GM12878 (cell line): ENCODE measurements around the gene CDC14A. TPM values are rescaled to one million over a fixed set of nuclear protein-coding genes. Genes with fewer than 3 reads are reported as not detected.

Experiments used
- ATF2 ChIP-seq: IDR thresholded peaks from 2 replicates; pipeline ENCODE4 v1.6.1; 2012; ENCODE audit warnings: low read length, inconsistent platforms
- BACH1 ChIP-seq: fragments of 450-650 bp; IDR thresholded peaks from 2 replicates; pipeline ENCODE4 v1.6.1; 2017; ENCODE audit warnings: mild to moderate bottlenecking, borderline replicate concordance
- BMI1 ChIP-seq: fragments of 450-650 bp; IDR thresholded peaks from 2 replicates; pipeline ENCODE4 v1.6.1; 2016; ENCODE audit warnings: mild to moderate bottlenecking, moderate library complexity, borderline replicate concordance
- CREB1 ChIP-seq: IDR thresholded peaks from 2 replicates; pipeline ENCODE4 v1.6.1; 2012; ENCODE audit warnings: low read depth, mild to moderate bottlenecking, inconsistent platforms
- CTCF ChIP-seq, 3 experiments: IDR thresholded peaks in 2 of 3; conservative IDR thresholded peaks in 1 of 3; 2 replicates each; pipeline ENCODE4 v1.5.1; 2011; ENCODE audit warnings: low read depth in 3 of 3, low read length in 3 of 3, mild to moderate bottlenecking in 3 of 3, control low read depth in 2 of 3, moderate library complexity in 2 of 3, inconsistent platforms in 1 of 3, mixed read lengths in 1 of 3; ENCODE audit not compliant: control insufficient read depth in 2 of 3, insufficient read depth in 1 of 3; ENCODE audit errors: extremely low read depth in 1 of 3
- DPF2 ChIP-seq: fragments of 450-650 bp; IDR thresholded peaks from 2 replicates; pipeline ENCODE4 v1.6.1; 2017; ENCODE audit warnings: mild to moderate bottlenecking
- EGR1 ChIP-seq, 2 experiments: IDR thresholded peaks; 1 replicate in 1 of 2; 2 replicates in 1 of 2; pipeline ENCODE4 v1.6.1; 2011 to 2012; ENCODE audit warnings: low read depth in 2 of 2, low read length in 2 of 2, borderline replicate concordance in 1 of 2, mild to moderate bottlenecking in 1 of 2, moderate library complexity in 1 of 2
- ELK1 ChIP-seq: IDR thresholded peaks from 2 replicates; pipeline ENCODE4 v1.6.1; 2012; ENCODE audit warnings: low read depth, low read length, improper control_type of control experiment
- MAX ChIP-seq: IDR thresholded peaks from 2 replicates; pipeline ENCODE4 v1.6.1; 2012; ENCODE audit warnings: low read depth, low read length, improper control_type of control experiment
- MXI1 ChIP-seq: fragments of 150-350 bp; IDR thresholded peaks from 2 replicates; pipeline ENCODE4 v1.6.1; 2011; ENCODE audit warnings: low read depth, mild to moderate bottlenecking, inconsistent platforms, low read length, improper control_type of control experiment
- NFYB ChIP-seq: IDR thresholded peaks from 2 replicates; pipeline ENCODE4 v1.6.1; 2011; ENCODE audit warnings: low read depth, mild to moderate bottlenecking, low read length, improper control_type of control experiment, moderate library complexity; ENCODE audit not compliant: insufficient read depth
- NKRF ChIP-seq: fragments of 450-650 bp; conservative IDR thresholded peaks from 2 replicates; pipeline ENCODE4 v1.6.1; 2017; ENCODE audit warnings: mild to moderate bottlenecking, moderate library complexity
- NR2C1 ChIP-seq: fragments of 450-650 bp; IDR thresholded peaks from 2 replicates; pipeline ENCODE4 v1.6.1; 2017; ENCODE audit warnings: antibody characterized with exemption, mild to moderate bottlenecking, moderate library complexity
- RBBP5 ChIP-seq: fragments of 200-600 bp; sonication (generic); conservative IDR thresholded peaks from 2 replicates; pipeline ENCODE4 v1.6.1; 2016
- RELA ChIP-seq: fragments of 450-650 bp; IDR thresholded peaks from 2 replicates; pipeline ENCODE4 v1.8.0; 2014; ENCODE audit warnings: borderline replicate concordance; ENCODE audit not compliant: partially characterized antibody
- RELB ChIP-seq: fragments of 450-650 bp; IDR thresholded peaks from 2 replicates; pipeline ENCODE4 v1.6.1; 2017; ENCODE audit warnings: low read depth, mild to moderate bottlenecking, moderate library complexity
- SMARCA5 ChIP-seq: fragments of 450-650 bp; IDR thresholded peaks from 2 replicates; pipeline ENCODE4 v1.6.1; 2017; ENCODE audit warnings: mild to moderate bottlenecking
- SP1 ChIP-seq: IDR thresholded peaks from one replicate; pipeline ENCODE4 v1.6.1; 2011; ENCODE audit warnings: low read depth, low read length
- SUZ12 ChIP-seq: fragments of 200-600 bp; sonication (generic); IDR thresholded peaks from one replicate; pipeline ENCODE4 v1.6.1; 2018; ENCODE audit warnings: antibody characterized with exemption, mild to moderate bottlenecking; ENCODE audit not compliant: unreplicated experiment
- YY1 ChIP-seq: IDR thresholded peaks from 2 replicates; pipeline ENCODE4 v1.6.1; 2011; ENCODE audit warnings: low read depth, mild to moderate bottlenecking, low read length
- ZZZ3 ChIP-seq: IDR thresholded peaks from 2 replicates; pipeline ENCODE4 v1.6.1; 2011; ENCODE audit warnings: low read depth; ENCODE audit not compliant: control insufficient read depth, insufficient read length
- polyA plus RNA-seq, 11 experiments: library from polyadenylated mRNA; depleted of rRNA in 4 of 11; unstranded in 6 of 11; stranded (reverse) in 5 of 11; fragments of >200 nt; fragmentation: Nextera tagmentation in 4 of 11; fragmentation: Illumina TruSeq in 1 of 11; extraction: Ambion mirVana in 4 of 11; extraction: Trizol in 1 of 11; gene quantifications; 1 replicate in 1 of 11; 2 replicates in 10 of 11; pipeline versions ENCODE4 v1.2.1 to v1.2.3, GENCODE V29; 2011 to 2016; ENCODE audit warnings: inconsistent platforms in 2 of 11, missing spikeins in 2 of 11, low read depth in 1 of 11
- total RNA-seq, 4 experiments: library from RNA; depleted of rRNA in 3 of 4; stranded (reverse); fragments of >200 nt in 3 of 4; fragmentation: Illumina TruSeq in 1 of 4; extraction: Trizol in 1 of 4; gene quantifications; 2 replicates each; pipeline versions ENCODE4 v1.2.1 to v1.2.3, GENCODE V29; 2013 to 2021

CDC14A gene
- total and polyA plus RNA-seq, 10 of the 15 experiments (the other 5 are each of a cell fraction or from before 2014, with no cell fraction given) = 1.5 to 7.1 (median 5.5) TPM

- TF ChIP-seq BACH1 (peak; percentile 44; the same call in 1 of the 2 replicates), NR2C1 (no peak), CREB1 (0 out of 2 replicates have a peak, but pooled peaks have one; percentile 6), MXI1 (peak; percentile 95), RBBP5 (no peak), CTCF (IDR thresholded peaks at IDR 0.05 in 2 of 3, conservative IDR thresholded peaks at IDR 0.05 in 1 of 3; ENCODE audit: control insufficient read depth in 2 of 3, extremely low read depth in 1 of 3, insufficient read depth in 1 of 3, low read depth in 3 of 3, low read length in 3 of 3) (no peak), NFYB (0 out of 2 replicates have a peak, but pooled peaks have one; percentile 22), ATF2 (no peak), SP1 (peak; percentile 17), YY1 (peak; percentile 86), BMI1 (peak; percentile 91), ELK1 (no peak), EGR1 (IDR thresholded peaks at IDR 0.05; ENCODE audit: borderline replicate concordance in 1 of 2, low read depth in 2 of 2, low read length in 2 of 2) (peak in 1 of 2 experiments; percentile 71; a peak in 1 of 3 replicates), SMARCA5 (peak; percentile 39; the same call in 1 of the 2 replicates), RELB (no peak), ZZZ3 (no peak), MAX (peak; percentile 20; the same call in 1 of the 2 replicates), DPF2 (peak; percentile 65; the same call in 1 of the 2 replicates), RELA (peak; percentile 15), SUZ12 (no peak), NKRF (peak; percentile 82)
Observed at GRCh38 chr1:100352267-100353070, at the start of gene CDC14A (continued).
